HL-60 (cell line): ENCODE data around the gene HEXIM1.

ENCODE experiments used
- DNase-seq, 2 experiments: peaks; one replicate each; pipeline ENCODE4 v3.0.0-alpha.2; 2010 to 2020; ENCODE audit warnings: low read depth in 1 of 2, low spot score in 1 of 2
- H3K27ac ChIP-seq: fragments of 250-450 bp; sonication (Bioruptor Pico); replicated peaks from 2 replicates; pipeline ENCODE4 v1.5.1; 2020; ENCODE audit warnings: mild to moderate bottlenecking, moderate library complexity
- H3K27me3 ChIP-seq: fragments of 250-450 bp; sonication (Bioruptor Pico); 2 replicates; pipeline ENCODE4 v1.5.1; 2021; ENCODE audit warnings: mild to moderate bottlenecking, moderate library complexity; ENCODE audit not compliant: insufficient read depth, poor library complexity, severe bottlenecking
- H3K4me3 ChIP-seq: replicated peaks from 2 replicates; pipeline ENCODE4 v1.5.1; 2011; ENCODE audit warnings: mild to moderate bottlenecking, control low read depth, low read length; ENCODE audit not compliant: insufficient read depth
- CTCF ChIP-seq: IDR thresholded peaks from one replicate; pipeline ENCODE4 v1.5.1; 2011; ENCODE audit warnings: low read length, control low read depth, inconsistent platforms; ENCODE audit not compliant: insufficient read depth
- GABPA ChIP-seq: IDR thresholded peaks from 2 replicates; pipeline ENCODE4 v1.6.1; 2012; ENCODE audit warnings: low read depth
- POLR2AphosphoS5 ChIP-seq: IDR thresholded peaks from 2 replicates; pipeline ENCODE4 v1.6.1; 2012; ENCODE audit warnings: low read depth
- REST ChIP-seq: IDR thresholded peaks from 2 replicates; pipeline ENCODE4 v1.6.1; 2012; ENCODE audit warnings: low read depth; ENCODE audit not compliant: insufficient replicate concordance
- SPI1 ChIP-seq: IDR thresholded peaks from 2 replicates; pipeline ENCODE4 v1.6.1; 2012; ENCODE audit warnings: low read depth, mild to moderate bottlenecking, borderline replicate concordance

Gene HEXIM1

GRCh38 chr17:45101883-45102811 is 46.1 kb upstream of the HEXIM1 start:
- TF ChIP-seq POLR2AphosphoS5 (no peak), CTCF (no peak), REST (no peak), SPI1 (no peak), GABPA (no peak)
- H3K27me3 ChIP-seq: no peaks in the 10 kb centered on the region
- no peak for DNase-seq
- H3K27ac ChIP-seq: no peak overlapping the region
- H3K4me3 ChIP-seq: no peak overlapping the region

- Histone ChIP-seq H3K27ac (no peak overlapping the region), H3K4me3 (no peak overlapping the region), H3K27me3 (no peaks in the 10 kb centered on the region)
- no peak for TF ChIP-seq POLR2AphosphoS5
- no peak for TF ChIP-seq SPI1
- no peak for TF ChIP-seq REST
- TF ChIP-seq CTCF: no peak
- TF ChIP-seq GABPA: no peak
- no peak for DNase-seq
Measured at GRCh38 chr17:45102856-45103255, 45.4 kb upstream of the HEXIM1 start.

- no peak overlapping the region for H3K27ac ChIP-seq
- no peaks in the 10 kb centered on the region for H3K27me3 ChIP-seq
- H3K4me3 ChIP-seq: no peak overlapping the region
- no peak for DNase-seq
- no peak for TF ChIP-seq CTCF
- no peak for TF ChIP-seq GABPA
- no peak for TF ChIP-seq REST
- TF ChIP-seq POLR2AphosphoS5: no peak
- TF ChIP-seq SPI1: no peak
Measured at GRCh38 chr17:45103269-45103795, 44.9 kb upstream of the HEXIM1 start.
